HUDEP-2 (cell line): ENCODE measurements around the gene PRR19.
A peak's percentile ranks its signal among the peaks of the same experiment; 100 is the strongest.

Source experiments
- DNase-seq, 76 experiments: peaks; one replicate each; lab custom pipeline; 2025; ENCODE audit not compliant: unreplicated experiment in 76 of 76; lab: John Stamatoyannopoulos, UW

PRR19 gene

GRCh38 chr19:42270346-42271044, 31.4 kb upstream of the PRR19 start:
- DNase-seq: peak in 44 of 76 experiments; percentile 27 to 76 (median 50)

GRCh38 chr19:42271045-42271419, 30.9 kb upstream of the PRR19 start:
- DNase-seq: peak in 2 of 76 experiments; percentile 29 to 30

- DNase-seq: no peak
These were observed 29.9 kb upstream of the PRR19 start for GRCh38 chr19:42271861-42272534.

- DNase-seq: no peak
These were observed 29.4 kb upstream of the PRR19 start for GRCh38 chr19:42272535-42272897.

GRCh38 chr19:42272989-42273406, 28.9 kb upstream of the PRR19 start:
- no peak for DNase-seq

- DNase-seq: no peak
These were observed 28.4 kb upstream of the PRR19 start for GRCh38 chr19:42273407-42274064.

GRCh38 chr19:42274065-42274682, 27.8 kb upstream of the PRR19 start:
- DNase-seq: no peak

GRCh38 chr19:42275103-42275502, 26.8 kb upstream of the PRR19 start:
- no peak for DNase-seq

- no peak for DNase-seq
These were observed 26.4 kb upstream of the PRR19 start for GRCh38 chr19:42275517-42275916.

- no peak for DNase-seq
These were observed 25.6 kb upstream of the PRR19 start for GRCh38 chr19:42276284-42276683.

GRCh38 chr19:42276821-42277220, 25.1 kb upstream of the PRR19 start:
- DNase-seq: no peak

GRCh38 chr19:42277821-42278451, 24.0 kb upstream of the PRR19 start:
- no peak for DNase-seq

- no peak for DNase-seq
These were observed 23.3 kb upstream of the PRR19 start for GRCh38 chr19:42278452-42279154.

GRCh38 chr19:42279155-42279901, 22.6 kb upstream of the PRR19 start:
- peak in 3 of 76 experiments; percentile 57 to 68 (median 65) for DNase-seq

GRCh38 chr19:42279902-42280814, 21.8 kb upstream of the PRR19 start:
- DNase-seq: peak; percentile 57 to 99 (median 98)

- DNase-seq: peak in 3 of 76 experiments; percentile 68 to 79 (median 74)
These were observed 21.2 kb upstream of the PRR19 start for GRCh38 chr19:42280815-42281145.

- DNase-seq: peak in 71 of 76 experiments; percentile 21 to 87 (median 73)
These were observed 20.6 kb upstream of the PRR19 start for GRCh38 chr19:42281146-42281826.
